Measurements from ENCODE around the gene TIMM13.
"Not testable (repeated sequence)": the region's sequence is repeated elsewhere in the genome, so short reads cannot be mapped to it uniquely, and the experiment has no call there.

TIMM13 gene

DNA sequence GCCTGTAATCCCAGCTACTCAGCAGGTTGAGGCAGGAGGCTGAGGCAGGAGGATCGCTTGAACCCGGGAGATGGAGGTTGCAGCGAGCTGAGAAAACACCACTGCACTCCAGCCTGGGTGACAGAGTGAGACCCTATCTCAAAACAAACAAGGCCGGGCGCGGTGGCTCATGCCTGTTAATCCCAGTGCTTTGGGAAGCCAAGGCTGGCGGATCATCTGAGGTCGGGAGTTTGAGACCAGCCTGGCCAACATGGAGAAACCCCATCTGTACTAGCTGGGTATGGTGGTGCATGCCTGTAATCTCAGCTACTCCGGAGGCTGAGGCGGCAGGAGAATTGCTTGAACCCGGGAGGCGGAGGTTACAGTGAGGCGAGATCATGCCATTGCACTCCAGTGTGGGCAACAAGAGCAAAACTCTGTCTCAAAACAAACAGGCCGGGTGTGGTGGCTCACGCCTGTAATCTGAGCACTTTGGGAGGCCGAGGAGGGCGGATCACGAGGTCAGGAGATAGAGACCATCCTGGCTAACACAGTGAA, 32.0 kb downstream of the TIMM13 start:
- CTCF ChIA-PET; DNase-seq (ENCODE audit: extremely low spot score): not testable (repeated sequence)
- POLR2A ChIA-PET: interaction anchor here (0.7 to 1.1 kb wide), 2 partner anchors 33 to 62 kb away, joined by 3 read pairs; partner anchors contain the start of gene LMNB2
- 0 out of 2 replicates have a peak, but pooled peaks have one; percentile 62 for TF ChIP-seq HDGF (IDR thresholded peaks at IDR 0.05; ENCODE audit: borderline replicate concordance)

DNA sequence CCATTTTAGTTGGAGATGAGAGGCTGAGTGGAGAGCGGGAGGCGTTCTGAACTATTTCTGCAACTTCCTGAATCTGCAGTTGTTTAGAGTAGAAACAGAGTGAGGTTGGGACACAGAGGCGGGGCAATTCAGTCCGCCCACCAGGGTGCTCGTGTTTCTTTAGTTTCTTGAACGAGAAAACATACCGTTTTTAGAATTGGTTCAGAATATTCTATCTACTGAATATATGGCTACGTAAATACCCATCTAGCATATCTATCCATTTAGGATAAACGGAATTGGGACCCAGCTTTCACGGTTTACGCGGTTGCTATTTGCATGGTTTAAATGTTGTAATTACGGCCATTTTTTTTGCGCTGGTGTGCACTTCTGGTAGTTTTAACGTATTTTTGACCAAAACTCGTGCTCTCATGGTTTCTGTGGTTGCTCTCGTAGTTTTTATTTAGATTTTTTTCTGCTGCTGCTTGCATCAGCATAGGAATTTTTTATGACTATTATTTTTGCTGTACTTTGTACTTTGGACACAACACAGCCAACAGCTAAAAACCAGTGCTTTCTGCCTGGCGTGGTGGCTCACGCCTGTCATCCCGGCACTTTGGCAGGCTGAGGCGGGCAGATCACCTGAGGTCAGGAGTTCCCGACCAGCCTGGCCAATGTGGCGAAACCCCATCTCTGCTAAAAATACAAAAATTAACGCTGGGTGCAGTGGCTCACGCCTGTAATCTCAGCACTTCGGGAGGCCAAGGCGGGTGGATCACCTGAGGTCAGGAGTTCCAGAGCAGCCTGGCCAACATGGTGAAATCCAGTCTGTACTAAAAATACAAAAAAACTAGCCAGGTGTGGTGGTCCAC, 32.7 kb downstream of the TIMM13 start:
- CTCF ChIA-PET: no interaction called here
- no peak for DNase-seq (ENCODE audit: extremely low spot score)
- POLR2A ChIA-PET: interaction anchor here (1.1 kb wide), 1 partner anchor 33 kb away, joined by 3 read pairs; no protein-coding TSS in a partner anchor
- no peak for TF ChIP-seq SUZ12 (IDR thresholded peaks at IDR 0.05)
- TF ChIP-seq NFRKB (IDR thresholded peaks at IDR 0.05): no peak
- TF ChIP-seq LEF1 (IDR thresholded peaks at IDR 0.05; ENCODE audit: borderline replicate concordance): no peak
- TF ChIP-seq FOXA1 (IDR thresholded peaks at IDR 0.05): no peak
- TF ChIP-seq FOXK2 (IDR thresholded peaks at IDR 0.05): no peak
- no peak for TF ChIP-seq ZNF384 (IDR thresholded peaks at IDR 0.05)
- TF ChIP-seq, protein P1, sequence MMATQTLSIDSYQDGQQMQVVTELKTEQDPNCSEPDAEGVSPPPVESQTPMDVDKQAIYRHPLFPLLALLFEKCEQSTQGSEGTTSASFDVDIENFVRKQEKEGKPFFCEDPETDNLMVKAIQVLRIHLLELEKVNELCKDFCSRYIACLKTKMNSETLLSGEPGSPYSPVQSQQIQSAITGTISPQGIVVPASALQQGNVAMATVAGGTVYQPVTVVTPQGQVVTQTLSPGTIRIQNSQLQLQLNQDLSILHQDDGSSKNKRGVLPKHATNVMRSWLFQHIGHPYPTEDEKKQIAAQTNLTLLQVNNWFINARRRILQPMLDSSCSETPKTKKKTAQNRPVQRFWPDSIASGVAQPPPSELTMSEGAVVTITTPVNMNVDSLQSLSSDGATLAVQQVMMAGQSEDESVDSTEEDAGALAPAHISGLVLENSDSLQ (IDR thresholded peaks at IDR 0.05): no peak
- no peak for TF ChIP-seq CTBP1 (IDR thresholded peaks at IDR 0.05; ENCODE audit: borderline replicate concordance)
- no peak for TF ChIP-seq FOXM1 (IDR thresholded peaks at IDR 0.05; ENCODE audit: borderline replicate concordance)
- no peak for TF ChIP-seq ELF4 (IDR thresholded peaks at IDR 0.05)
- TF ChIP-seq SP1 (IDR thresholded peaks at IDR 0.05): no peak
- TF ChIP-seq TARDBP (IDR thresholded peaks at IDR 0.05): no peak
- no peak for TF ChIP-seq BHLHE40 (IDR thresholded peaks at IDR 0.05; ENCODE audit: borderline replicate concordance)
- no peak for TF ChIP-seq L3MBTL2 (conservative IDR thresholded peaks at IDR 0.05)
- TF ChIP-seq HDGF (IDR thresholded peaks at IDR 0.05; ENCODE audit: borderline replicate concordance): no peak
- TF ChIP-seq ARNT (IDR thresholded peaks at IDR 0.05): no peak

DNA sequence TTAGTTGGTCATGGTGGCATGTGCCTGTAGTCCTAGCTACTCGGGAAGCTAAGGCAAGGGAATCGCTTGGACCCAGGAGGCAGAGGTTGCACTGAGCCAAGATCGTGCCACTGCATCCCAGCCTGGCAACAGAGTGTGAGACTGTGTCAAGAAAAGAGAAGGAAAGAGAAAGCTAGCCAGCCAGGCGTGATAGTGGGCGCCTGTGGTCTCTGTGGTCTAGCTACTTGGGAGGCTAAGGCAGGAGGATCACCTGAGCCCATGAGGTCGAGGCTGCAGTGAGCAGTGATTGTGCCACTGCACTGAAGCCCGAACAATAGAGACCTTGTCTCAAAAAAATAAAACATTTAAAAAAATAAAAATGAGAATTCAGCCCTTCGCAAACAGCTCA, 33.3 kb downstream of the TIMM13 start:
- POLR2A ChIA-PET: no interaction called here
- CTCF ChIA-PET: interaction anchor here (0.6 kb wide), 1 partner anchor 10 kb away, joined by 3 read pairs; no protein-coding TSS in a partner anchor
- no peak for TF ChIP-seq TARDBP (IDR thresholded peaks at IDR 0.05)
- no peak for TF ChIP-seq L3MBTL2 (conservative IDR thresholded peaks at IDR 0.05)
- no peak for TF ChIP-seq SP1 (IDR thresholded peaks at IDR 0.05)
- TF ChIP-seq HDGF (IDR thresholded peaks at IDR 0.05; ENCODE audit: borderline replicate concordance): no peak
- no peak for DNase-seq (ENCODE audit: extremely low spot score)

DNA sequence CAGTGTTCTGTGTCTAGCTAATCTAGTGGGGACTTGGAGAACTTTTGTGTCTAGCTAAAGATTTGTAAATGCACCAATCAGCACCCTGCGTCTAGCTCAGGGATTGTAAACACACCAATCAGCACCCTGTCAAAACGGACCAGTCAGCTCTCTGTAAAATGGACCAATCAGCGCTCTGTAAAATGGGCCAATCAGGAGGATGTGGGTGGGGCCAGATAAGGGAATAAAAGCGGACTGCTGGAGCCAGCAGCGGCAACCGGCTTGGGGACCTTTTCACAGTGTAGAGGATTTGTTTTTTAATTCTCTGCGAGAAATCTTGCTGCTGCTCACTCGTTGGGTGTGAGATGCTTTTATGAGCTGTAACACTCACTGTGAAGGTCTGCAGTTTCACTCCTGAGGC, 34.5 kb downstream of the TIMM13 start:
- ChIA-PET POLR2A (interaction anchor here (1.4 kb wide), 1 partner anchor 119 kb away, joined by 4 read pairs; no protein-coding TSS in a partner anchor), CTCF (interaction anchor here (1.4 kb wide), 1 partner anchor 119 kb away, joined by 4 read pairs; no protein-coding TSS in a partner anchor)
- DNase-seq (ENCODE audit: extremely low spot score): not testable (repeated sequence)

DNA sequence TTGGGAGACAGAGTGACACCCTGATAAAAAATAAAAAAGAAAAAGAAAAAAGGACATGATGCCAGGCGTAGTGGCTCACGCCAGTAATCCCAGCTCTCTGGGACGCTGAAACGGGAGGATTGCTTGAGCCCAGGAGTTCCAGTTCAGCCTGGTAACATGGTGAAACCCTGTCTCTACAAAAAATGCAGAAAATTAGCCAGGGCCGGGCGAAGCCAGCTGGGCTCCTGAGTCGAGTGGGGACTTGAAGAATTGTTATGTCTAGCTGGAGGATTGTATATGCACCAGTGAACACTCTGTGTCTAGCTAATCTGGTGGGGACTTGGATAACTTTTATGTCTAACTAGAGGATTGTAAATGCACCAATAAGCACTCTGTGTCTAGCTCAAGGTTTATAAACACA, 35.0 kb downstream of the TIMM13 start:
- ChIA-PET CTCF (interaction anchor here (1.4 kb wide), 1 partner anchor 118 kb away, joined by 4 read pairs; no protein-coding TSS in a partner anchor), POLR2A (interaction anchor here (1.4 kb wide), 1 partner anchor 119 kb away, joined by 4 read pairs; no protein-coding TSS in a partner anchor)
- TF ChIP-seq FOXA1 (IDR thresholded peaks at IDR 0.05) (no peak), SUZ12 (IDR thresholded peaks at IDR 0.05) (no peak), NFRKB (IDR thresholded peaks at IDR 0.05) (no peak), ARNT (IDR thresholded peaks at IDR 0.05) (no peak), FOXM1 (IDR thresholded peaks at IDR 0.05; ENCODE audit: borderline replicate concordance) (no peak), FOXK2 (IDR thresholded peaks at IDR 0.05) (no peak), CTBP1 (IDR thresholded peaks at IDR 0.05; ENCODE audit: borderline replicate concordance) (no peak), ZNF384 (IDR thresholded peaks at IDR 0.05) (no peak), TARDBP (IDR thresholded peaks at IDR 0.05) (no peak)
- TF ChIP-seq, protein P1 (IDR thresholded peaks at IDR 0.05): no peak
- DNase-seq (ENCODE audit: extremely low spot score): no peak

DNA sequence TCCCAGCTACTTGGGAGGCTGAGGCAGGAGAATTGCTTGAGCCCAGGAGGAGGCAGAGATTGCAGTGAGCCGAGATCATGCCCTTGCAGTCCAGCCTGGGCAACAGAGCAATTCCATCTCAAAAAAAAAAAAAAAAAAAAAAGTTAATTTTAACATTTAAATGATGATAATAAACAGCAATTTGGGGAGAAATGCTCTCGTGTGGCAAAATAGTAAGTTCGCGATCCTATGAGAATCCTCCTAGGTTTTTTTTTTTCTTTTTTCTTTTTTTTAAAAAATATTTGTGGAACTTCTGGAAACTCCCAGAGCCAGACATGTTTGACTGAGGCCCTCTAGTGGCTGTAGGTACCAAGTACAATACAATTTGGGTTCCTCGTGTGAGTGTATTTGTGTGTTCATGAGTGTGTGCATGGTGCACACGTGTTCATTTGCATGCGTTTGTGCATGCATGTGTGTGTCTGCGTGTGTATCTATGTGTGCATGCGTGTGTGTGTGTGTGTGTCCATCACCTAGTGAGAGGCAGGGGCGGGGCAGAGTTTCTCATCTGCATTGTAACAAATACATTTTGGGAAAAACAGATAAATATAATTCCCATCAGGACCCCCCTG, 36.2 kb downstream of the TIMM13 start:
- peak; percentile 32; the same call in 1 of the 2 replicates for TF ChIP-seq L3MBTL2 (conservative IDR thresholded peaks at IDR 0.05)
- peak; percentile 96 for TF ChIP-seq ZNF384 (IDR thresholded peaks at IDR 0.05)
- TF ChIP-seq FOXA1 (IDR thresholded peaks at IDR 0.05): no peak
- TF ChIP-seq, protein P1 (IDR thresholded peaks at IDR 0.05): no peak
- CTCF ChIA-PET: interaction anchor here (0.6 kb wide), 1 partner anchor 26 kb away, joined by 4 read pairs; no protein-coding TSS in a partner anchor
- DNase-seq (ENCODE audit: extremely low spot score): peak; percentile 59
- POLR2A ChIA-PET: no interaction called here

All from HEK293T (cell line).